ENCODE measurements around the gene LAMB1.

LAMB1 gene

DNA sequence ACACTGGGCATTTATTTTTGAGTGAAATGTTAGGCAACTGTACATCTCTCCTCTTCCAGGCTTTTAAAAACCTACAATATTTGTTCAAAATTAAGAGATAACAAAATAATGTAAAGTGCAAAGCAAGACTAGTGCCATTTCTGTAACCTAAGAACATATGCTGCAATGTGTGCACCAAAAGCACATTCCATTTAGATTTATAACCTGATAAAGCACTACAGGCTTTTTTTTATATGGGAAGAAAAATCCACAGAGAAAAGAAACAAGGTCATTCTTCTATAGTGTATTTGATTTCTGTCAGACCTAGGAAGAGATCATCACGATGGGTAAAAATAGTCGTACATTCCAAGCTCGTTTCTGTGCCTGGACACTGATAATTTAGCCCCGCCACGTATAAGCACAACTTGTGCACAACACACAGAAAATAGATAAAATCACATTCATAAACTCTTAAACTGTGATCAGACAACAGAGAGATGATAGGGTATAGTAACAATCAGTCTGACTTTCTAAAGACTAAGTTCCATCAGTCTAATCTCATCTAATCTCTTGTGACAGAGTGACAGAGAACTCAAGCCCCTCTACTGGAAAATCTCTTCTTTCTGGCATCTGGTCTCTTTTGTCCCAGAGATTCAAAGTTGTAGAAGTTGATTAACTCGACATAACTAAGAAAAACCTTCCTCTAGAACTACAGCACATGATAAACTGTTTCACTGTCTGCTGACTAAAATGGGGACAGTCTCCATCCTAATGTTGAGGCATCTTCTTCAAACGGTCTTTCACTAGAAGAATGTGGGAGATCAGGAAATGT is 6.7 kb downstream of the LAMB1 start:
- ChIA-PET CTCF (interaction anchor here (1.4 kb wide), 1 partner anchor 8 kb away, joined by 3 read pairs; no protein-coding TSS in a partner anchor), POLR2A (no interaction called here)
- DNase-seq (ENCODE audit: extremely low spot score): no peak
- TF ChIP-seq, protein P1, sequence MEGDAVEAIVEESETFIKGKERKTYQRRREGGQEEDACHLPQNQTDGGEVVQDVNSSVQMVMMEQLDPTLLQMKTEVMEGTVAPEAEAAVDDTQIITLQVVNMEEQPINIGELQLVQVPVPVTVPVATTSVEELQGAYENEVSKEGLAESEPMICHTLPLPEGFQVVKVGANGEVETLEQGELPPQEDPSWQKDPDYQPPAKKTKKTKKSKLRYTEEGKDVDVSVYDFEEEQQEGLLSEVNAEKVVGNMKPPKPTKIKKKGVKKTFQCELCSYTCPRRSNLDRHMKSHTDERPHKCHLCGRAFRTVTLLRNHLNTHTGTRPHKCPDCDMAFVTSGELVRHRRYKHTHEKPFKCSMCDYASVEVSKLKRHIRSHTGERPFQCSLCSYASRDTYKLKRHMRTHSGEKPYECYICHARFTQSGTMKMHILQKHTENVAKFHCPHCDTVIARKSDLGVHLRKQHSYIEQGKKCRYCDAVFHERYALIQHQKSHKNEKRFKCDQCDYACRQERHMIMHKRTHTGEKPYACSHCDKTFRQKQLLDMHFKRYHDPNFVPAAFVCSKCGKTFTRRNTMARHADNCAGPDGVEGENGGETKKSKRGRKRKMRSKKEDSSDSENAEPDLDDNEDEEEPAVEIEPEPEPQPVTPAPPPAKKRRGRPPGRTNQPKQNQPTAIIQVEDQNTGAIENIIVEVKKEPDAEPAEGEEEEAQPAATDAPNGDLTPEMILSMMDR (IDR thresholded peaks at IDR 0.05; ENCODE audit: control extremely low read depth, extremely low read depth, low read depth, missing control alignments): no peak

DNA sequence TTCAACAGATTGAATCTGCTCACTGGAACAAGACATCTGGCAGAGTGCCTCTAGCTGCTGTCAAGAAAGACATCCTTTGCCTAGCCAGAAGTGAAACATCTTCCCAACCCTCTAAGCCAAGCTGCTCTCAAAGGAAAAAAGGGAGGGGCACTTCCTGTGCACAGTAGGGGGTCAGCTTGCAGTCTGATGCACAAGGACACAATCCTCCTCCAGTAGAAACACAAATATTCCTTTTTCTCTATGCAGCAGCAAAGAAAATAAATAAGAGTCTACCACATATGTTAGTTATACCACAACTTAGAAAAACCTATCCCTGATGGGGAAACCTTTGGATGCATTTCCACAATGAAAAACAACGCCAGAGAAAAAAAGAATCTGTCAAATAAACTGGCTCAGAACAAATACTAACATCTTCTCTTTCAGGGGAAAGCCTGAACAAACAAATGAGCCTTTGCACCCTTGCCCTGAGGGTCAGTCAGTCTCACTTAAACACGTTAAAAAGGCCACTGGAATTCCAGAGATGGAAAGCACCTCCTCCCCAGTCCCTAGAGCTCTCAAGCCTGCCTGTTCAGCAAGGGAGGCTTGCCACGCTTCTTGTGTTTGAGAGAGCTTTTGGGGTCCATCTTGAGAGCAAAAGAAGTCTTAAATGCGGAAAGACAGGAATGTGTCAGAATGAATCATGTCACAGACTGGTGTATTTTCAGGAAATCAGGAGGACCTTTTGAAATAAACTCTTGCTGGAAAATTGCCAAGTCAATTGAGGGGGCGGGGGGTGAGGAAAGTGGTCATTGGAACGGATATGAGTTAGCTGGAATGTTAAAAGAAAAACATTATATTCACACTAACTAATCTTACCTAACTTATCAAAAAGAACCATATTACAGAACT is 7.5 kb downstream of the LAMB1 start:
- no peak for DNase-seq (ENCODE audit: extremely low spot score)
- CTCF ChIA-PET: interaction anchor here (1.4 kb wide), 1 partner anchor 9 kb away, joined by 3 read pairs; no protein-coding TSS in a partner anchor

DNA sequence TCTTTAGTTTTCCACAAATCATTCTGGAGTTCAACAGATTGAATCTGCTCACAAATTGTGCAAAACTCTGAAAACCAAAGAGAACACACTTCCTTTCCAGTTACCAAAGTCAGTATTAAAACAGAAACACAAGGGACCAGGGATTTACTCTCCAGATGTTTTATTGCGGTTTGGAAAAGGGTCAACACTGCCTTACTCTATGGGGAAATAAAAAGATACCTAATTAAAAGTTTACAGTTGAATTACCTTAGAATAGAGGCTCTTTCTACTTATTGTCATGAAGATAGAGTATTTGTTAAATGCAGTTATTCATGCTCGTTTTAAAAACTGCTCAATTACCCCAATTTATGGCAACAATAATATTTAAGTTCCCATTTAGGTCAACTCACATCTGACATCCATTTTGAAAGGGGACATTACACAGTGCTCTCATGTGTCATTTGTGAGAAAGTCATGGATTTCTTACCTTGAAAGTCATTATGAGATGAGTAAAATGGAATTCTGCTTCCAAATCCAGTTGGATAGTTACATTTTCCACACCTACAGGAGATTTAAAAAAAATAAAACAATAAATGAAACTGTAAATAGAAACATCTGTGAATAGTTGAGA is 8.4 kb downstream of the LAMB1 start:
- DNase-seq (ENCODE audit: extremely low spot score): no peak
- ChIA-PET CTCF (no interaction called here), POLR2A (no interaction called here)
- TF ChIP-seq, protein P1 (IDR thresholded peaks at IDR 0.05; ENCODE audit: control extremely low read depth, extremely low read depth, low read depth, missing control alignments): no peak

More for the DNA sequence above, 7.5 kb downstream of the LAMB1 start:
- POLR2A ChIA-PET: no interaction called here
- TF ChIP-seq, protein P1 (IDR thresholded peaks at IDR 0.05; ENCODE audit: control extremely low read depth, extremely low read depth, low read depth, missing control alignments): no peak

DNA sequence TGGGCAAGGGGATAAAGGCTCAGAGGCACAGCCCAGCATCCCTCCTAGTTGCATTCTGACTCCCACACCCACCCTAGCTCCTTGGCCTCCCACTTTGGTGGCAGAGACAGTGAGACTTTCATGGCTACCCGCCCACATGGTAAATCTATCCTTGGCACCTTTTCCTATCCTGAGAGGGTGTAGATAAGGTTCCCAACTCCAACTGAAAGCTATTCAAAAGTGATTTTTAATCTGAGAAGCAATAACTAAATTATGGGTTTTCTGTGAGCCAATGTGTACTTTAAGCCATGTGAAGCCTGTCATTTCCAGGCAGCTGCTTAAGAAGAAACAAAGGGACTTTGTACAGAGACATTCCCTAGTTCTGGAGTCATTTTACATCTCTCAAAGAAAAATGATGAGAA is 9.1 kb downstream of the LAMB1 start:
- TF ChIP-seq, protein P1 (IDR thresholded peaks at IDR 0.05; ENCODE audit: control extremely low read depth, extremely low read depth, low read depth, missing control alignments): no peak
- ChIA-PET CTCF (no interaction called here), POLR2A (no interaction called here)
- DNase-seq (ENCODE audit: extremely low spot score): no peak

DNA sequence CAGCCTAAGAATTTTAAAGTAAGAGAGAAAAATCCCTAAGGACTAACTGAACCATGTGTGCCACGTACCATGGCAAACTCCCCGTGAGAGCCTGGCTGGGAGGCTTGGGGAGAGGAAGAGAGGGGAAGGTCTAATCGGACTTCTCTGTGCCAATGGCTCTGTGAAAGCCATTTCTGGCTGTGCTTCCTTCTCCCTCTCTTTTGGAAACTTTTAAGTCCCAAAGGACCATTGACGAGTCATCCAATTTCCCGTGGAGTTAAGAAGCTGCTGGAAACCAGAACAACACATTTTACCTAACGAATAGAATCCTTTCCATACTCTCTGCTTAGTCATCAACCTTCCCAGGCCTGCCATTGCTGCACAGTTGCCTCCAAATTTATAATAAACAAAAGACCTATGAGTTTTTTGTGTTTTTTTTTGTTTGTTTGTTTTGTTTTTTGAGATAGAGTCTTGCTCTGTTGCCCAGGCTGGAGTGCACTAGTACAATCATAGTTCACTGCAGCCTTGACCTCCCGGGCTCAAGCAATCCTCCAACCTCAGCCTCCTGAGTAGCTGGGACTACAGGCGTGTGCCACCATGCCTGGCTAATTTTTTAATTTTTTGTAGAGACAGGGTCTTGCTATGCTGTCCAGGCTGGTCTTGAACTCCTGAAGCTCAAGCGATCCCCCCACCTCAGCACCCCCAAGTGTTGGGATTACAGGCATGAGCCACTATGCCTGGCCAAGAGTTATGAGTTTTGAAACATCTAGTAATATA is 13.2 kb downstream of the LAMB1 start:
- DNase-seq (ENCODE audit: extremely low spot score): no peak
- POLR2A ChIA-PET: no interaction called here
- TF ChIP-seq, protein P1 (IDR thresholded peaks at IDR 0.05; ENCODE audit: control extremely low read depth, extremely low read depth, low read depth, missing control alignments): no peak
- CTCF ChIA-PET: interaction anchor here (1.1 kb wide), 1 partner anchor 13 kb away, joined by 3 read pairs; the partner anchor contains the start of gene LAMB1

All from GM10248 (cell line).